Tibial nerve (tissue), 3 donors: ENCODE results near the gene NLRP3.

Experiments used
- CTCF ChIP-seq, 5 experiments: fragments of 200-600 bp in 3 of 5; fragments of 450-650 bp in 2 of 5; sonication (generic) in 3 of 5; IDR thresholded peaks; one replicate each; pipeline ENCODE4 v1.5.1; 2016 to 2019; ENCODE audit warnings: antibody characterized with exemption in 5 of 5, mild to moderate bottlenecking in 3 of 5, moderate library complexity in 2 of 5
- POLR2A ChIP-seq, 2 donors: fragments of 450-650 bp; IDR thresholded peaks; one replicate each; pipeline ENCODE4 v1.6.1; 2017; ENCODE audit warnings: antibody characterized with exemption in 2 of 2, mild to moderate bottlenecking in 2 of 2, moderate library complexity in 2 of 2

- no peak for TF ChIP-seq CTCF (IDR thresholded peaks at IDR 0.05)
- TF ChIP-seq POLR2A (IDR thresholded peaks at IDR 0.05), result no peak
Observed at GRCh38 chr1:247472035-247472434, 56.1 kb downstream of the NLRP3 start.
